Calu3 (cell line): ENCODE data around the gene CRIM1. TPM values are rescaled to one million over a fixed set of nuclear protein-coding genes. Genes with fewer than 3 reads are reported as not detected.

ENCODE experiments used
- BruUV-seq: library from RNA; stranded (reverse); fragments of 400-500 nt; replicated peaks from 2 replicates; lab custom pipeline; 2021; lab: Mats Ljungman, UMichigan
- CTCF ChIA-PET: fragments of 300-600 bp; sonication (Branson Sonifier 250); formaldehyde crosslinking; loops from one replicate; lab custom pipeline; 2022; ENCODE audit warnings: antibody characterized with exemption; lab: Charles Lee
- DNase-seq: peaks from one replicate; pipeline ENCODE4 v3.0.0; 2022
- H3K27ac Mint-ChIP-seq: one replicate; pipeline ENCODE4 v1.8.0; 2022; ENCODE audit warnings: mixed read lengths; ENCODE audit not compliant: unreplicated experiment
- H3K27me3 Mint-ChIP-seq: one replicate; pipeline ENCODE4 v1.8.0; 2022; ENCODE audit warnings: mixed read lengths; ENCODE audit not compliant: unreplicated experiment
- H3K36me3 Mint-ChIP-seq: one replicate; pipeline ENCODE4 v1.8.0; 2022; ENCODE audit warnings: mild to moderate bottlenecking, moderate library complexity, mixed read lengths; ENCODE audit not compliant: insufficient read depth, unreplicated experiment
- H3K4me1 Mint-ChIP-seq: one replicate; pipeline ENCODE4 v1.8.0; 2022; ENCODE audit warnings: mild to moderate bottlenecking, low read depth, mixed read lengths; ENCODE audit not compliant: unreplicated experiment
- H3K4me3 Mint-ChIP-seq: one replicate; pipeline ENCODE4 v1.8.0; 2022; ENCODE audit warnings: mild to moderate bottlenecking, low read depth, moderate library complexity, mixed read lengths; ENCODE audit not compliant: unreplicated experiment
- H3K9me3 Mint-ChIP-seq: one replicate; pipeline ENCODE4 v1.8.0; 2022; ENCODE audit warnings: low read depth, mixed read lengths; ENCODE audit not compliant: unreplicated experiment
- CTCF ChIP-seq: fragments of 200-600 bp; IDR thresholded peaks from one replicate; pipeline ENCODE4 v1.8.0; 2022; ENCODE audit warnings: antibody characterized with exemption; ENCODE audit not compliant: unreplicated experiment
- intact Hi-C: fragments of 100-400 bp; cut with micrococcal nuclease; formaldehyde crosslinking; loops from one replicate; pipeline ENCODE4 v1.10.0; 2022; ENCODE audit not compliant: unreplicated experiment
- total RNA-seq: library from RNA; stranded (reverse); gene quantifications from 2 replicates; pipeline ENCODE4 v1.2.3, GENCODE V29; 2022

CRIM1 gene
- total RNA-seq, 1 experiment from 2014 or later = 57.6 TPM

- no peak overlapping the region for H3K27ac Mint-ChIP-seq
- CTCF ChIA-PET = no interaction called here
- H3K4me3 Mint-ChIP-seq = no peak overlapping the region
- no peak for TF ChIP-seq CTCF
- no TSS peak for BruUV-seq
- no peak for DNase-seq
- H3K36me3 Mint-ChIP-seq = peaks cover 11% of the 10 kb centered on the region
- no peaks in the 10 kb centered on the region for H3K9me3 Mint-ChIP-seq
- intact Hi-C loops = no loop called here
- H3K4me1 Mint-ChIP-seq = peaks cover 17% of the 10 kb centered on the region
- no peaks in the 10 kb centered on the region for H3K27me3 Mint-ChIP-seq
Observed at GRCh38 chr2:36572719-36573059, 217.1 kb downstream of the CRIM1 start.

- H3K27ac Mint-ChIP-seq = no peak overlapping the region
- H3K36me3 Mint-ChIP-seq = peaks cover 16% of the 10 kb centered on the region
- no peak overlapping the region for H3K4me3 Mint-ChIP-seq
- H3K9me3 Mint-ChIP-seq = no peaks in the 10 kb centered on the region
- no peak for TF ChIP-seq CTCF
- no peak for DNase-seq
- intact Hi-C loops = no loop called here
- H3K4me1 Mint-ChIP-seq = peaks cover 16% of the 10 kb centered on the region
- CTCF ChIA-PET = no interaction called here
- BruUV-seq = no TSS peak
- no peaks in the 10 kb centered on the region for H3K27me3 Mint-ChIP-seq
Observed at GRCh38 chr2:36573165-36573564, 217.6 kb downstream of the CRIM1 start.

- BruUV-seq = no TSS peak
- no peak overlapping the region for H3K27ac Mint-ChIP-seq
Observed at GRCh38 chr2:36574560-36574959, 219.0 kb downstream of the CRIM1 start.

GRCh38 chr2:36577884-36578283 lies 222.3 kb downstream of the CRIM1 start:
- Mint-ChIP-seq H3K9me3 (no peaks in the 10 kb centered on the region), H3K36me3 (peaks cover 28% of the 10 kb centered on the region), H3K27me3 (no peaks in the 10 kb centered on the region), H3K4me1 (peaks cover 20% of the 10 kb centered on the region), H3K4me3 (no peak overlapping the region), H3K27ac (peak overlapping the region; percentile 85)
- intact Hi-C loops = loop anchor here (2.0 kb wide), 1 partner anchor 15 kb away; no protein-coding TSS in a partner anchor
- no peak for TF ChIP-seq CTCF
- DNase-seq = no peak
- CTCF ChIA-PET = no interaction called here
- no TSS peak for BruUV-seq

More at GRCh38 chr2:36574560-36574959, 219.0 kb downstream of the CRIM1 start:
- CTCF ChIA-PET = no interaction called here
- Mint-ChIP-seq H3K27me3 (no peaks in the 10 kb centered on the region), H3K36me3 (peaks cover 26% of the 10 kb centered on the region), H3K9me3 (no peaks in the 10 kb centered on the region), H3K4me3 (no peak overlapping the region), H3K4me1 (peaks cover 20% of the 10 kb centered on the region)
- DNase-seq = no peak
- intact Hi-C loops = no loop called here
- no peak for TF ChIP-seq CTCF
